Stimulated activated CD8-positive, alpha-beta memory T cell treated with anti-CD3 and anti-CD28 coated beads, Interleukin-7, amount 100 ng/mL, for 4 hours (primary cell): Measurements from ENCODE around the gene MICAL2.

ENCODE experiments used
- DNase-seq, 2 donors: peaks; one replicate each; pipeline ENCODE4 v3.0.0-alpha.2; 2020; ENCODE audit warnings: low read depth in 2 of 2

Gene MICAL2

DNA sequence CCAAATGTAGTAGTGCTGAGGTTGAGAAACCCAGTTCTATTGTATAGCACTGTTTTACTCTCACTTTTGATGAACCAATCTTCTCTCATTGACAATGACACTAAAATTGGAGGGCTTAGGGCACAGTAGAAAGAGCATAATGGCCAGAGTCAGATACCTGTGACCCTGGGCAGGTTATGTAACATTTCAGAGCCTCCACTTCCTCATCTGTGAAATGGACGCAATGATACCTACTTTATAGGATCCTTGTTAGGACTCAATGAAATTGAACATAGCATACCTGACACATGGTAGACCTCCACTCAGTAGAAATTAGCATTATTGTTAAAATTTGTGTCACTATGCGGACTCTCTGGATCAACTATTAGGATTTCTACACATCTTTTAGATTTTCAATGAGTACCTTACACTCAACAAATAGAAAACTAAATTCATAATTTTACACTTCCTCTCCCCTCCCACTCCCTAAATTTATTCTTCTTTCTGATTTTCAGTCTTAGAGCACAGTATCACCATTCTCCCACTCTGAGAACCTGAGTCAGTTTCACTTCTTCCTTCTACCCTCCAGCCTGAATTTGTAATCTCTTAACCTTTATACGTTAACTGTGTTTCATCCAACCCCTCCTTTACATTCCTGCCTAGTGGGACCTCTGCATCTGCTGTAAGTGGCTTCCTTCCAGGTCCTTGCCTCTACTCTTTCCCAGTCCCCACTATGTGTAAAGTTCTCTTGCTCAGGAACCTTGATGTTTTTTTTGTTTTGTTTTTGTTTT is 78.3 kb downstream of the MICAL2 start:
- DNase-seq: no peak

- no peak for DNase-seq
Observed at GRCh38 chr11:12189543-12190235, 79.3 kb downstream of the MICAL2 start.

DNA sequence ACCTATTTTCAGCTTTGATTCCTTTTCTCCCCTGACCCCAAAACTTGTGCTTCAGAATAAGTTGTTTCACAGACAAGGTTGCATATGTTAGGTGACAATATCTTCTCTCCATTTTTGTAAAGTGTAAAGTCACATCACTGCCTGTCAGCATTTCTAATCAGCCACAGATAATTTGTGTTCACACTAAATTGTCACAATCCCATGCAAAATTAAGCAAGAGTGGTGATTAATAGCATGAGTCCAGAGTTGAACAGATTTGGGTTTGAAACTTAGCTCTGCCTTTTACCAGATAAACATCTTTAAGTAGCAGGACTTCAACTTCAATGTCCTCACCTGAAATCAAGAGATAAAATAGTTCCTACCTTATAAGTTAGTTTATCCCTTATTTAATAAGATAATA is 80.1 kb downstream of the MICAL2 start:
- no peak for DNase-seq

GRCh38 chr11:12192794-12193514 is 82.6 kb downstream of the MICAL2 start:
- DNase-seq: no peak

GRCh38 chr11:12193515-12194336 is 83.3 kb downstream of the MICAL2 start:
- no peak for DNase-seq

GRCh38 chr11:12195768-12196167 is 85.4 kb downstream of the MICAL2 start:
- peak in 1 of 2 donors; percentile 32 for DNase-seq

DNA sequence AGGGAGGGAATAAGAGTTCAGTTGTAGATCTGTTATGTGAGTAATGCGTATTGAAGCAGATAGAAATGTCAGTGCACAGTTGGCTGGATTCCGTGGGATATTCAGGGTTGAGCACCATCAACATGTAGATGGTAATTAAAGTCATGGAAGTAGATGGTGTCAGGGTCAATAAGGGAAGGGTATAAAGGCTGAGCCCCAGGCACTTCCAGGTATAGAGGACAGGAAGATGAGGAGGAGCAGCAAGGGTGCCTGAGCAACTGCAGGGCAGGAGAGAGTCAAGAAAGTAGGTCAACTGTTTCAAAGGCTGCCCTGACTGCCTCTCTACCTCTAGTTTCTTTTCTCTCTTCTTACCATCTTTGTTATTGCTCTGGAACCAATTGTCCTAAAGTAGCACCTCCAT is 85.9 kb downstream of the MICAL2 start:
- no peak for DNase-seq

DNA sequence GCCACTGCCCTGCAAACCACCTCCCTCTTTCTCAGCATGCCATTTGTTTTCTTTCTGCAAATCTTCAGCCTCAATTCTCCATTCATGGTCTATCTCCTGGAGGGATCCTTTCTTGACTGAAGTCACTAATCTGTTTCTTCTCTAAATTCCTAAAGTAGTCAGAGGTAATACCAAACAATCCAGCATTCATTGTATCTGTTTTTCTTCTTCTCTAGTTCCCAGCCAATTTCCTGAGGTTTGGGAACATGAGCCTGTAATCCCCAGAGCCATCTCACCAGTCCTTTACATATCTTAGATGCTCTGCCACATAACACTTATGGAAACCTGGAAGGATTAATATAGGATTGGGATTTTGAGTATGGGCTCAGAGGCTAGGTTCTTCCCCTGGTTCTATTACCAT is 86.5 kb downstream of the MICAL2 start:
- no peak for DNase-seq

- DNase-seq: no peak
Observed at GRCh38 chr11:12198251-12199222, 88.1 kb downstream of the MICAL2 start.

GRCh38 chr11:12199231-12199948 is 89.0 kb downstream of the MICAL2 start:
- no peak for DNase-seq

DNA sequence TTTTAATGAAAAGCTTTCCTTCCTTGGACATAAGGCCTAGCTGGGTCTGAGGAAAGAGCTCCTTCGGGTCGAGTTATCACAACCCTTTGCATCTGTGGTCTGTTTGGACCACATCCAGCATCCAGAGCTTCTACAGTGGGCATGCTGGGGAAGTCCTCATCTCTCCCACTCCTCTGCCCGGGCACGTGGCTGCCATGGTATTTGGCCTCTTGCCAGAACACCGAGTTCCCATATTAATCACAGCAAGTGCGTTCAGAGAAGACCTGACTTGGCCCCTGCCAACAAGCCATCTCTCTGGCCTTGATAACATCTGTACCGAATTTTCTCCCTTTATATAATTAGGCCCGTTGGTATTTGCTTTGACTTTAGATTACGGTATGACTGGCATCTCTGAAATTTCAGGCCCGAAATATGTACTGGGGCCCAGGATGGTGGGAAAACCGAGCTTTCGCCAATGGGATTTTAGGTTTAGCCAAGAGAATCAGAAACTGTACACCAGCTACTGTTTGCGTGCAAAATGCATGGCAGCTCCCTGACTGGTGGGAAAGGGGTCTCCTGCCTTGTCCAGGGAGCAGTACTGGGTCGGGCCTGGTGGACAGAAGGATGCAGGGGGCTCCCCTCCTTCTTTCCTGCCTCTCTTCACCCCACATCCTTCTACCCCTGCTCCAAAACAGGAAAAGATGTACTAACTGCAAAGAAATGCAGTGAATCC is 90.0 kb downstream of the MICAL2 start:
- DNase-seq: no peak

DNA sequence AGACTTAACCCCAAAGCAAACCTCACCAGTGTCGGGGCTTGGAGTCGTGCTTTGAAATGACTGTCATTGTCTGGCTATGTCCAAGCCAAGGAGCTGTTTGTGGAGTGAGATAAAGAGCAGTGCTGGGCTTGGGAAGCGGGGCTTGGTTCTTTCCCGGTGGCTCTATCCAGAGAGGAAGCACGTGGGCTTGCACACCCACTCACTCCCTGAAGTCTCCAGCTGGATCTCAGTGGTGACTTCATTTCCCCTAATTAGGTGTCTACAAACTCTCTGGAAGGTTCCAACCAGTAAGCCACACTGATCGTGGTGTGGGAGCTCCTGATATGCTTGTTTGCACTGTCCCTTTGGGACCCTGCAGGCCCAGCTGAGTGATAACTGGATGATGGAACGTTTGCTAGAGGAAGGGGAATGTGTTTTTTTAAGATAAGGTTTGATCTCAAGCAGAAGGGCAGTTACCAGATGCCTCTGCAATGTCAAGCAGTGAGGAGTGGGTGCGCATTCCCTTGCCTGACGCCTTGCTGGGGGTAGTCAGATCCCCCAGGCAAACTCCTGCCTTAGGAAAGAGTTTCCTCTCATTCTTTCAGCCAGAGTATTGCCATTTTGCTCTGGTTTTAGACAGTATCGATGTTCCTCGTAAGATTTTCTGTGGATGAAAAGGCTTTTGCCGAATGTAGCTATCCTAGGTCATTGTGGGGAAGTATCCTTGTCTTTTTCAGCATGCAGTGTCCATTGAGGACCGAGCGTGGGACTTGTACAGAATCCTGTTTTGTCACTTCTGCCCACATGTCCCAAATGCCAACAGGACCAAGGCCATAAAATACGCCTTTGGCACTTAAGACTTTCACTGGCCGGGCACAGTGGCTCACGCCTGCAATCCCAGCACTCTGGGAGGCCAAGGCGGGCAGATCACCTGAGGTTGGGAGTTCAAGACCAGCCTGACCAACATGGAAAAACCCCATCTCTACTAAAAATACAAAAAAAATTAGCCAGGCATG is 90.9 kb downstream of the MICAL2 start:
- no peak for DNase-seq

GRCh38 chr11:12202661-12203310 is 92.4 kb downstream of the MICAL2 start:
- DNase-seq: no peak

DNA sequence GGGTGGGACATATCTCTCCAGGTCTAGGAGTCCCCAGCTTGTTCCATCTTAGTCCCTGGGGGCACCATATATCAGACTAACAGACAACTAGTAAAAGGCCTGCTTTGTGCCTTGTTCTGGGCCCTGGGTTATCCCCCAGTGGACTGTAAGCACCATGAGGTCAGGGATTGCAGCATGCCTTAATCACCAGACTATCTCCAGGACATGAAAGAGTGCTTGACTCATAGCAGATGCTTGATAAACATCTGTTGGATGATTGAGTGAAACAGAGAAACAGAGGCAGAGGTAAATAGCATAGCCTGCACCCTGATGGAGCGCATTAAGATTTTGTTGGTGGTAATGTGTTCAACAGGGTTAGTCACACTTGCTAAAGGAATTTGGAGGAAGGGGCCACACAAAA is 94.1 kb downstream of the MICAL2 start:
- no peak for DNase-seq

- DNase-seq: no peak
Observed at GRCh38 chr11:12205330-12205729, 94.9 kb downstream of the MICAL2 start.

GRCh38 chr11:12206529-12206928 is 96.1 kb downstream of the MICAL2 start:
- DNase-seq: no peak

- DNase-seq: no peak
Observed at GRCh38 chr11:12207384-12208150, 97.2 kb downstream of the MICAL2 start.
